ENCODE data around the gene INPP5J. TPM values are rescaled to one million over a fixed set of nuclear protein-coding genes. Genes with fewer than 3 reads are reported as not detected.

INPP5J gene
- total and polyA plus RNA-seq, 2 experiments from 2014 or later: 4.8 to 14.5 TPM

GRCh38 chr22:31120642-31121041, 2.1 kb upstream of the INPP5J start:
- no peaks in the 10 kb centered on the region for H4K20me1 ChIP-seq (replicated peaks; ENCODE audit: insufficient read depth)
- H3K27me3 Mint-ChIP-seq (ENCODE audit: insufficient read depth, low read depth, poor library complexity): peaks cover 15% of the 10 kb centered on the region
- H2AFZ ChIP-seq: no peak overlapping the region
- no peaks in the 10 kb centered on the region for H3K27me3 ChIP-seq (ENCODE audit: insufficient read depth)
- H3K27ac ChIP-seq (ENCODE audit: low read depth): no peak overlapping the region
- peaks cover 19% of the 10 kb centered on the region for H3K4me1 Mint-ChIP-seq
- no peaks in the 10 kb centered on the region for H3K36me3 ChIP-seq (ENCODE audit: insufficient read depth)
- H3K79me2 ChIP-seq (replicated peaks; ENCODE audit: insufficient read depth): no peaks in the 10 kb centered on the region
- no peaks in the 10 kb centered on the region for H3K9me3 Mint-ChIP-seq
- no peaks in the 10 kb centered on the region for H3K9me2 ChIP-seq (ENCODE audit: insufficient read depth)
- ATAC-seq (no peak), DNase-seq (ENCODE audit: low spot score) (no peak)
- no peak overlapping the region for H3K4me2 ChIP-seq
- H3K4me3 Mint-ChIP-seq: no peak overlapping the region
- no peak overlapping the region for H3K27ac Mint-ChIP-seq
- peaks cover 6% of the 10 kb centered on the region; the same call in 1 of the 2 replicates for H3K4me1 ChIP-seq (ENCODE audit: insufficient read depth)
- no peaks in the 10 kb centered on the region for H3K36me3 Mint-ChIP-seq (ENCODE audit: low read depth)
- TF ChIP-seq CREB1 (CRISPR knock-in tag; IDR thresholded peaks at IDR 0.05; ENCODE audit: low read depth) (no peak), CTCF (conservative IDR thresholded peaks at IDR 0.05; ENCODE audit: low read depth in 2 of 2) (0 out of 4 replicates have a peak, but pooled peaks of 1 of the 2 experiments have one; percentile 11)
- no peak overlapping the region for H3K4me3 ChIP-seq
- H3F3A ChIP-seq (replicated peaks; ENCODE audit: low read depth): no peaks in the 10 kb centered on the region

- H3K27me3 Mint-ChIP-seq (ENCODE audit: insufficient read depth, low read depth, poor library complexity): peaks cover 15% of the 10 kb centered on the region
- Histone ChIP-seq H3K4me2 (no peak overlapping the region), H3K27ac (ENCODE audit: low read depth) (no peak overlapping the region), H3F3A (replicated peaks; ENCODE audit: low read depth) (no peaks in the 10 kb centered on the region), H3K9me2 (ENCODE audit: insufficient read depth) (no peaks in the 10 kb centered on the region), H3K27me3 (ENCODE audit: insufficient read depth) (no peaks in the 10 kb centered on the region), H2AFZ (no peak overlapping the region), H3K4me3 (no peak overlapping the region), H3K79me2 (replicated peaks; ENCODE audit: insufficient read depth) (no peaks in the 10 kb centered on the region), H4K20me1 (replicated peaks; ENCODE audit: insufficient read depth) (no peaks in the 10 kb centered on the region), H3K36me3 (ENCODE audit: insufficient read depth) (no peaks in the 10 kb centered on the region), H3K4me1 (ENCODE audit: insufficient read depth) (peaks cover 7% of the 10 kb centered on the region; the same call in 1 of the 2 replicates)
- TF ChIP-seq NANOG (IDR thresholded peaks at IDR 0.05; ENCODE audit: borderline replicate concordance): no peak
- no peak for TF ChIP-seq JUNB (IDR thresholded peaks at IDR 0.05; ENCODE audit: unreplicated experiment)
- no peaks in the 10 kb centered on the region for H3K9me3 Mint-ChIP-seq
- H3K36me3 Mint-ChIP-seq (ENCODE audit: low read depth): no peaks in the 10 kb centered on the region
- ATAC-seq (no peak), DNase-seq (ENCODE audit: low spot score) (no peak)
- no peak overlapping the region for H3K27ac Mint-ChIP-seq
- H3K4me1 Mint-ChIP-seq: peaks cover 19% of the 10 kb centered on the region
- H3K4me3 Mint-ChIP-seq: no peak overlapping the region
Measured at GRCh38 chr22:31121403-31121802, 1.4 kb upstream of the INPP5J start.

GRCh38 chr22:31122196-31122531, 602 bp upstream of the INPP5J start:
- Histone ChIP-seq H3K27ac (ENCODE audit: low read depth) (no peak overlapping the region), H4K20me1 (replicated peaks; ENCODE audit: insufficient read depth) (no peaks in the 10 kb centered on the region), H3K4me2 (no peak overlapping the region), H3K36me3 (ENCODE audit: insufficient read depth) (no peaks in the 10 kb centered on the region), H3K27me3 (ENCODE audit: insufficient read depth) (no peaks in the 10 kb centered on the region), H3K4me3 (no peak overlapping the region), H2AFZ (no peak overlapping the region), H3K79me2 (replicated peaks; ENCODE audit: insufficient read depth) (no peaks in the 10 kb centered on the region), H3F3A (replicated peaks; ENCODE audit: low read depth) (no peaks in the 10 kb centered on the region), H3K4me1 (ENCODE audit: insufficient read depth) (peaks cover 12% of the 10 kb centered on the region; the same call in 1 of the 2 replicates), H3K9me2 (ENCODE audit: insufficient read depth) (no peaks in the 10 kb centered on the region)
- H3K27ac Mint-ChIP-seq: no peak overlapping the region
- no peaks in the 10 kb centered on the region for H3K9me3 Mint-ChIP-seq
- TF ChIP-seq ZNF331 (CRISPR knock-in tag; IDR thresholded peaks at IDR 0.05; ENCODE audit: low read depth): no peak
- TF ChIP-seq EZH2phosphoT487 (IDR thresholded peaks at IDR 0.05; ENCODE audit: unreplicated experiment): no peak
- H3K27me3 Mint-ChIP-seq (ENCODE audit: insufficient read depth, low read depth, poor library complexity): peaks cover 15% of the 10 kb centered on the region
- ATAC-seq: no peak
- H3K36me3 Mint-ChIP-seq (ENCODE audit: low read depth): no peaks in the 10 kb centered on the region
- H3K4me1 Mint-ChIP-seq: peaks cover 19% of the 10 kb centered on the region
- no peak overlapping the region; the same call in 2 of the 3 replicates for H3K4me3 Mint-ChIP-seq
- DNase-seq (ENCODE audit: low spot score): no peak

All from GM23338 (cell line).